ENCODE measurements around the gene PRDX3. TPM values are rescaled to one million over a fixed set of nuclear protein-coding genes. Genes with fewer than 3 reads are reported as not detected.
"Not testable (repeated sequence)": the region's sequence is repeated elsewhere in the genome, so short reads cannot be mapped to it uniquely, and the experiment has no call there.

PRDX3 gene
- total RNA-seq, 4 donors from 2014 or later: 90.6 to 231 (median 141) TPM

DNA sequence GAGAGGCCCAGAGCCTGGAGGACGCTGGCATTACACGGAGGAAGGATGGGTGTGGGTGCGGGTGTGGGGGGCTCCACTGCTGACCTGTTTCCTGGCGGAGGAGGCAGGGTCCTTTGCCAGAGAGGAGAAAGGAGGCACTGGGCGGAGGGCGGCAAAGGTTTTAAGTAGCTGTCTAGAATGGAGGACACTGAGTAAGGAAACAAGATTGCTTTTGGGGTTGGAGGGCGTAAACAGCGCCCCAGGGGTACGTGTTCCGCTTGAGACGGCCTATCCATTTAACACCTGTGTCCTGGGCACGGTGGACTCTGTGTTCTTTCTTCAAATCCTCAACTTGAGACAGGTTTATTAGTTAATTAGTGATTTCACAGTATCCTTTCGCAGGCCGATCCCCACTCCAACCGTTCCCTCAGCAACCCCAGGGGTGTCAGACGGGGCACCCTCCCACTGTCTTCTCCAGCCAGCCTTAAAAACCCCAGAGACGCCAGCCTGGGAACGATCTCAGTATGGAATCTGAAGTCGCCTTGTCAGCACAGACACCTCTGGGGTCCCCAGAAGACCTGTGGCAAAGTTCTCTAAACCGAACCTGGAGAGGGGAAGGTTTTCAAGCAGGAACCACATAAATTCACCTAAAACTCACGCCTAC lies 37.9 kb downstream of the PRDX3 start:
- no peaks in the 10 kb centered on the region for H3K4me1 ChIP-seq
- TF ChIP-seq POLR2A (IDR thresholded peaks at IDR 0.05): no peak
- TF ChIP-seq, protein P1, sequence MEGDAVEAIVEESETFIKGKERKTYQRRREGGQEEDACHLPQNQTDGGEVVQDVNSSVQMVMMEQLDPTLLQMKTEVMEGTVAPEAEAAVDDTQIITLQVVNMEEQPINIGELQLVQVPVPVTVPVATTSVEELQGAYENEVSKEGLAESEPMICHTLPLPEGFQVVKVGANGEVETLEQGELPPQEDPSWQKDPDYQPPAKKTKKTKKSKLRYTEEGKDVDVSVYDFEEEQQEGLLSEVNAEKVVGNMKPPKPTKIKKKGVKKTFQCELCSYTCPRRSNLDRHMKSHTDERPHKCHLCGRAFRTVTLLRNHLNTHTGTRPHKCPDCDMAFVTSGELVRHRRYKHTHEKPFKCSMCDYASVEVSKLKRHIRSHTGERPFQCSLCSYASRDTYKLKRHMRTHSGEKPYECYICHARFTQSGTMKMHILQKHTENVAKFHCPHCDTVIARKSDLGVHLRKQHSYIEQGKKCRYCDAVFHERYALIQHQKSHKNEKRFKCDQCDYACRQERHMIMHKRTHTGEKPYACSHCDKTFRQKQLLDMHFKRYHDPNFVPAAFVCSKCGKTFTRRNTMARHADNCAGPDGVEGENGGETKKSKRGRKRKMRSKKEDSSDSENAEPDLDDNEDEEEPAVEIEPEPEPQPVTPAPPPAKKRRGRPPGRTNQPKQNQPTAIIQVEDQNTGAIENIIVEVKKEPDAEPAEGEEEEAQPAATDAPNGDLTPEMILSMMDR (IDR thresholded peaks at IDR 0.05): no peak
- no peaks in the 10 kb centered on the region for H3K9me3 ChIP-seq
- DNase-seq: no peak
- no peaks in the 10 kb centered on the region for H3K27me3 ChIP-seq
- intact Hi-C loops (cut with DNase I; ENCODE audit: low total_unique reads): no loop called here
- no peaks in the 10 kb centered on the region for H3K36me3 ChIP-seq
- no peak overlapping the region for H3K27ac ChIP-seq
- H3K4me3 ChIP-seq: no peak overlapping the region

DNA sequence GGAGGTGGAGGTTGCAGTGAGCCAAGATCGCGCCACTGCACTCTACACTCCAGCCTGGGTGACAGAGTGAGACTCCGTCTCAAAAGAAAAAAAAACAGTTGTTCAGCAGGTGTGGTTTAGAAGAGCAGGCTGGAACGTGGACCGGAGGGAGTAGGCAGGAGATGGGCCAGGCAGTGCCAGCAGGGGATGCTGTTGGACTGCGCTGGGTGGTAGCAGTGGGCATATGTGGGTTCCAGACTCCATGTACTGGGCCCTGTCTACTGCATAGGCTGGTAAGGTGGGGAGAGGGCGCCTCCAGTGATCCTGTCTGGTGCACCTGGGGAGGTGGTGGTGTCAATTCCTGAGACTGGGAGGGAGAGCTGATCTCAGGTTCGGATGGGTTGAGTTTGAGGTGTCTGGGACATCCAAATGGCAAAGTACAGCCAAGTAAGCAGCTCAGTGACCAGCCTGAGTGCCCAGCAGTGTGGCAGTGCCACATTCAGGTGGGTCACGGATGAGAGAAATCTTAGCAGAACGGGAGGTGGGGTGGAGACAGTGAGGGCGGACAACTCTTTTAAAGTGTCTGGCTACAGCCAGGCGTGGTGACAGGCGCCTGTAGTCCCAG lies 39.0 kb downstream of the PRDX3 start:
- no peak for DNase-seq
- H3K27ac ChIP-seq: no peak overlapping the region
- intact Hi-C loops (cut with DNase I; ENCODE audit: low total_unique reads): no loop called here
- H3K4me1 ChIP-seq: no peaks in the 10 kb centered on the region
- H3K27me3 ChIP-seq: no peaks in the 10 kb centered on the region
- H3K36me3 ChIP-seq: no peaks in the 10 kb centered on the region
- H3K4me3 ChIP-seq: no peak overlapping the region
- TF ChIP-seq POLR2A (IDR thresholded peaks at IDR 0.05): no peak
- TF ChIP-seq, protein P1 (IDR thresholded peaks at IDR 0.05): peak; percentile 9 to 41 (median 32)
- H3K9me3 ChIP-seq: no peaks in the 10 kb centered on the region

DNA sequence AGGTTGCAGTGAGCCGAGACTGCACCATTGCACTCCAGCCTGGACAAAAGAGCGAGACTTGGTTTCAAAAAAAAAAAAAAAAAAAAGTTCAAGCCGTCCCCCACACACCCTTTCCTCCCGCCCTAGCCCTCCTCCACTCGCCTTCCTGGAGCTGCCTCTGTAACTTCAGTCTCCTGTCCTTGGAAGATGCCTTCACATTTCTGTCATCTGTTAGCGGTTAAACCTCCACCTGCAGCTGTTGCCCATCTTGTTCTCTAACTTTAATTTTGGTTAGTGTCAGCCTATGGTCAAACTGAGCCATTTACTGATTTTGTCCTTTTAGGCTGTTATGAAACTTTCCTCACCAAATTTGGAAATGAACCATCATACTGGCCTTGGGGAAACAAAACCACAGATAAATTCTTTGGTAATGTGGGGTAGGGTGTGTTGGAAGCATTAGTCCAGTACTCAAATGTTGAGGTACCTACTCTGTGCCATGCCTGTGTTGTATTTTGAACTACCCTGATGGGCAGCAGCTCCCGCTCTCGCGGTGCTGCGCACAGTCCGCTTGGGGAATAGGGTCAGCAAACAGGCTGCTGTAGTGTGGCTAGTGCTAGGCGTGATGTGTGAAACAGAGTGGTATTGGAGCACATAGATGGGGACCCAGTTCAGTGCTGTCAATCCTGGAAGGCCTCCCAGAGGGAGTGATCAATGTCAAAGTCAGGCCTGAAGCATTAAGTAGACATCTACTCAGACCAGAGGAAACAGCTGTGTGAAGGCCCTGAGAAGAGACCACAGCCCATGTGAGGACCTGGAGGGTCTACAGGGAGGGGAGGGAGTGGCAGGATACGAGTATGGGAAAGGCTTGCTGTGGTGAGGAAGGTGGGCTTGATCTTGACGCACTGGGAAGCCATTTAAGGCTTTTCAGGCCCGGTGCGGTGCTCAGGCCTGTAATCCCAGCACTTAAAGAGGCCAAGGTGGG lies 40.0 kb downstream of the PRDX3 start:
- H3K4me3 ChIP-seq: no peak overlapping the region
- no peak for TF ChIP-seq POLR2A (IDR thresholded peaks at IDR 0.05)
- TF ChIP-seq, protein P1 (IDR thresholded peaks at IDR 0.05): no peak
- no peaks in the 10 kb centered on the region for H3K36me3 ChIP-seq
- no peak for DNase-seq
- no peaks in the 10 kb centered on the region for H3K4me1 ChIP-seq
- no peak overlapping the region for H3K27ac ChIP-seq
- intact Hi-C loops (cut with DNase I; ENCODE audit: low total_unique reads): no loop called here
- no peaks in the 10 kb centered on the region for H3K9me3 ChIP-seq
- no peaks in the 10 kb centered on the region for H3K27me3 ChIP-seq

DNA sequence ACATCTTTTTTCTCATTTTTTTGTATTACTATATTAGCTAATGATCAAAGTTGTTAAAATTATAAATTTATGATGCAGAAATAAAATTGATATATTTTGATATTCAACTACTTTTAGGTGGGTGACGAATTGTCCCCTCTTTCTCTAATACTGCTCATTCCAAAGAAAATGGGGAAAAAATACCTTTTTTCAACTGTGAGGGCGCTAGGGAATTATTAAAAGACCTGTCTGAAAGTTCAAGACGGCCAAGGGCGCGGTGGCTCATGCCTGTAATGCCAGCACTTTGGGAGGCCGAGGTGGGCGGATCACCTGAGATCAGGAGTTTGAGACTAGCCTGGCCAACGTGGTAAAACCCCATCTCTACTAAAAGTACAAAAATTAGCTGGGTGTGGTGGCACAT lies 40.7 kb downstream of the PRDX3 start:
- H3K4me1 ChIP-seq; H3K36me3 ChIP-seq; H3K27ac ChIP-seq; H3K4me3 ChIP-seq; intact Hi-C loops (cut with DNase I; ENCODE audit: low total_unique reads); H3K27me3 ChIP-seq; H3K9me3 ChIP-seq; DNase-seq: not testable (repeated sequence)

DNA sequence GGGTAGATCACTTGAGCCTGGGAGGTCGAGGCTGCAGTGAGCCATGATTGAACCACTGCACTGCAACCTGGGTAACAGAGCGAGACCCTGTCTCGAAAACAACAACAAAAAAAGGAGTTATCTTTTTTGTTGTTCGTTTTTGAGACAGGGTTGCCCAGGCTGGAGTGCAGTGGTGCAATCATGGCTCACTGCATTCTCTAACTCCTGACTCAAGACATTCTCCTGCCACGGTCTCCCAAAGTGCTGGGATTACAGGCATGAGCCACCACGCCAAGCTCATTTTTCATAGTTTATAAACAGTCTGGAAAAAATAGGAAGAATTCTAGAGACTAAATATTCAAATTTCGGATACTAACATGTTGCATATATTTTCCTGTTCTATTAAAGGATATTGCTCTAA lies 42.5 kb downstream of the PRDX3 start:
- no peaks in the 10 kb centered on the region for H3K27me3 ChIP-seq
- H3K4me3 ChIP-seq: no peak overlapping the region
- TF ChIP-seq, protein P1 (IDR thresholded peaks at IDR 0.05): no peak
- no peak for TF ChIP-seq POLR2A (IDR thresholded peaks at IDR 0.05)
- no peaks in the 10 kb centered on the region for H3K36me3 ChIP-seq
- intact Hi-C loops (cut with DNase I; ENCODE audit: low total_unique reads): no loop called here
- no peak overlapping the region for H3K27ac ChIP-seq
- DNase-seq: no peak
- H3K9me3 ChIP-seq: no peaks in the 10 kb centered on the region
- no peaks in the 10 kb centered on the region for H3K4me1 ChIP-seq

Data from uterus (tissue), 4 donors.